ENCODE results near the gene NSUN7.

NSUN7 gene

DNA sequence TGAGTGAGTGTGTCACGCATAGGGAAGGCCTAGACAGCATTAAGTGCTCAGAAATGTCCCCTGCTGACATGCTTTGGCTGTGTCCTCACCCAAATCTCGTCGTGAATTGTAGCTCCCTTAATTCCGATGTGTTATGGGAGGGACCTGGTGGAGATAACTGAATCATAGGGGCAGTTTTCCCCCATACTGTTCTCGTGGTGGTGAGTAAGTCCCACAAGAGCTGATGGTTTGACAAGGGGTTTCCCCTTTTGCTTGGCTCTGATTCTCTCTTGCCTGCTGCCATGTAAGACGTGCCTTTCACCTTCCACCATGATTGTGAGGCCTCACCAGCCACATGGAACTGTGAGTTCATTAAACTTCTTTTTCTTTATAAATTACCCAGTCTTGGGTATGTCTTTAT is 78.0 kb downstream of the NSUN7 start:
- peaks cover 5% of the 10 kb centered on the region for H3K36me3 ChIP-seq (ENCODE audit: control insufficient read depth, insufficient read depth, low read length)
- H3K27me3 ChIP-seq (ENCODE audit: control insufficient read depth, insufficient read depth, low read length), result no peaks in the 10 kb centered on the region
- no peak overlapping the region for H3K9ac ChIP-seq (ENCODE audit: low read length)
- H3K4me1 ChIP-seq (ENCODE audit: control insufficient read depth, insufficient read depth, low read length), result no peaks in the 10 kb centered on the region
- H3K4me3 ChIP-seq (ENCODE audit: low read length), result no peak overlapping the region
- H3K9me3 ChIP-seq (ENCODE audit: control insufficient read depth, low read length), result no peaks in the 10 kb centered on the region

DNA sequence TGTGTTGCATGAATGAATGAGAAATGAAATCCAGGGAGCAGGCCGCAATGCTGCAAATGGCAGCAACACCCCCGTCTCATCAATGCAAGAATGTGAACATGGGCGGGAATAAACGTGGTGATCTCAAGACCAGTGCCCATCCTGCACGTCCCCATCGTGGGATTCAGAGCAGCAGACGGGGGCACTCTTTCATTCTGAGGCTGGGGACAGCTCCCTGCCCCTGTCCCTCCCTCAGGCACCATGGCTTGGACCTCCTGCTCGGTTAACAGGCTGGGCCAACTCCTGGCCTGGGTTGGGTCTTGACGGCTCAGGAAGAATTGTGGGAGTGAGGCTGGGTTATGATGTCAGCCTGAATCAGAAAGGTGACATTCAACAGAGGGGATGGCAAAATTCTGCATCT is 78.9 kb downstream of the NSUN7 start:
- peaks cover 5% of the 10 kb centered on the region for H3K36me3 ChIP-seq (ENCODE audit: control insufficient read depth, insufficient read depth, low read length)
- H3K4me3 ChIP-seq (ENCODE audit: low read length), result no peak overlapping the region
- no peaks in the 10 kb centered on the region for H3K9me3 ChIP-seq (ENCODE audit: control insufficient read depth, low read length)
- H3K9ac ChIP-seq (ENCODE audit: low read length), result no peak overlapping the region
- H3K4me1 ChIP-seq (ENCODE audit: control insufficient read depth, insufficient read depth, low read length), result no peaks in the 10 kb centered on the region
- H3K27me3 ChIP-seq (ENCODE audit: control insufficient read depth, insufficient read depth, low read length), result no peaks in the 10 kb centered on the region

DNA sequence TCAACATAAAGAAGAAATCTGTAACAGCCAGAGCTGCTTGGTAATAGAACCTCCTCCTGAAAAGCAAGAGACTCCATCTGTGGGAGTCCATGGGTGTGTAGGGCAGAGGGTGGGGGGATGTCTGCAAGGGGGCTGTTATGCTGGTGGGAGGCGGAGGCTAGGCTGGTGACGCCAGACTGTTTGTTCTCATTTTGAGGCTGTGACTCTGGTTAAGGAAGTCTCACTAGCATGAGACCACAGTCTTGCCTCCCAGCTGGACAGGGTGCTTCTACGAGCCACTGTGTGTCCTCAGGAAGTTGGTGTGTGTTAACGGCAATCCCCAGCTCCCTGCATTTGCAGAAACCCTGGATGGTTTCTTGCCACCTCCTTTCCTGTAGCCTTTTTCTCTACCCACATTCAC is 79.8 kb downstream of the NSUN7 start:
- Histone ChIP-seq H3K36me3 (ENCODE audit: control insufficient read depth, insufficient read depth, low read length) (peaks cover 5% of the 10 kb centered on the region), H3K27me3 (ENCODE audit: control insufficient read depth, insufficient read depth, low read length) (no peaks in the 10 kb centered on the region), H3K4me3 (ENCODE audit: low read length) (no peak overlapping the region), H3K9ac (ENCODE audit: low read length) (no peak overlapping the region), H3K4me1 (ENCODE audit: control insufficient read depth, insufficient read depth, low read length) (no peaks in the 10 kb centered on the region), H3K9me3 (ENCODE audit: control insufficient read depth, low read length) (no peaks in the 10 kb centered on the region)

DNA sequence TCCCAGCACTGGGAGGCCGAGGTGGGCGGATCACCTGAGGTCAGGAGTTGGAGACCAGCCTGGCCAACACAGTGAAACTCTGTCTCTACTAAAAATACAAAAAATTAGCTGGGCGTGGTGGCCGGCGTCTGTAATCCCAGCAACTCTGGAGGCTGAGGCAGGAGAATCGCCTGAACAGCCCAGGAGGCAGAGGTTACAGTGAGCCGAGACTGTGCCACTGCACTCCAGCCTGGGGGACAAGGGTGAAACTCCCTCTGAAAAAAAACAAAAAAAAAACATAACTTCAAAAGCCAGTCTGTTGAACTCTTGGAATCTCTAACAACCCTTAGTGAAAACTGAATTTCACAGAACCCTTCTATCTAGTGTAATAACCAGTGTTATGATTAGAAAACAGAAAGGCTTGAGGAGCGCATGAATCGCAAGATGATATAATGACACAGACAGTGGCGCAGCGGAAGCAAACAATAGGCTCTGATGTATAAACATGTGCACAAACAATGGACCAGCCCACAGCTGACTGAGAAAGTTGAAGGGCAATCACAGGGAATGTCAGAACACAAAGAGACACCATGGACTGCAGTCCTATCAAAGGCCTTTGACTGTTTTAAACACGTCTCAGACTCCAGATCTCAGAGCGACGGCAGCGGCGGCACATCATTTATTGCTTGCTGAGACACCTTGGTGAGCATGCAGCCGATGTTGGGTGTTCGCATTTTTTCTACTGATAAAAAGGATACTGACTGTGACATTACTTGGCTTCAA is 81.6 kb downstream of the NSUN7 start:
- no peaks in the 10 kb centered on the region for H3K4me1 ChIP-seq (ENCODE audit: control insufficient read depth, insufficient read depth, low read length)
- no peak overlapping the region for H3K9ac ChIP-seq (ENCODE audit: low read length)
- H3K9me3 ChIP-seq (ENCODE audit: control insufficient read depth, low read length), result no peaks in the 10 kb centered on the region
- H3K36me3 ChIP-seq (ENCODE audit: control insufficient read depth, insufficient read depth, low read length), result peaks cover 5% of the 10 kb centered on the region
- no peak overlapping the region for H3K4me3 ChIP-seq (ENCODE audit: low read length)
- H3K27me3 ChIP-seq (ENCODE audit: control insufficient read depth, insufficient read depth, low read length), result no peaks in the 10 kb centered on the region

DNA sequence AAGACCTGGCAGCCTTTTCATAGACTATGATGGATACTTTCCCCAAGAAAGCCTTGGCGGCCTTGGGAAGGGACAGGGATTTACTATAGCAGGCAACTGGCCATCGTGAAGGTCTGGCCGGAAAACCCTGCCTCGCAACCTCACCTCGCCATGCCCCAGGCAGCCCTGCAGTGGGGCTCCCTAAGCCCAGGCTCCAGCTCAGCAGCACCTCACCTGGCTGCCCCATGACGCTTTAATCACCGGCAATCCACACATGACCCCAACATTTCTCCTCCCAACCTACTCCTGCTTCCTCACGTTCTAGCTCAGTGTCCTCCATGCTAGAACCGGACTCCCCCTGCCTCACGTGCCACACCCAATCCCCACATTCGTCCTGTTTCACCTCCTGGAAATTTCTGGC is 82.4 kb downstream of the NSUN7 start:
- H3K9ac ChIP-seq (ENCODE audit: low read length), result no peak overlapping the region
- H3K36me3 ChIP-seq (ENCODE audit: control insufficient read depth, insufficient read depth, low read length), result peaks cover 5% of the 10 kb centered on the region
- H3K4me1 ChIP-seq (ENCODE audit: control insufficient read depth, insufficient read depth, low read length), result no peaks in the 10 kb centered on the region
- H3K9me3 ChIP-seq (ENCODE audit: control insufficient read depth, low read length), result no peaks in the 10 kb centered on the region
- H3K4me3 ChIP-seq (ENCODE audit: low read length), result no peak overlapping the region
- no peaks in the 10 kb centered on the region for H3K27me3 ChIP-seq (ENCODE audit: control insufficient read depth, insufficient read depth, low read length)

DNA sequence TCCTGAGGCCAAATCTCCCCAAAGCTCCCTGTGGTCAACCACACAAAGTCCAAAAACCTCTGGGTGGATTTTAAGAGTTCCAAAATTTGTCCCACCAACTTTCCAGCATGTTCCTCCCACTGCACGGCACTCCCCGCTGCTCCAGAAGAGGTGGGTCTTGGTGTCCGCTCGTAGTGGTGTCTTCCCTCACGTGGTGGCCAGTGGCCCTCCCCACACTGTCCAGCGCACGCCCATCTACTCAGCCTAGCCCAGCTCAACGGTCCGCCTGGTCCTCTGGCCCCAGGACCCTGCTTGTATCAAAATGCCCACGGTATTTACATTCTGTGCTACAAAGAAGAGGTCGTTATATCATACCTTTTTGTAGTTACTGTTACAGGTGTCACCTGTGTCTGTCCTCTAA is 83.5 kb downstream of the NSUN7 start:
- H3K9me3 ChIP-seq (ENCODE audit: control insufficient read depth, low read length), result no peaks in the 10 kb centered on the region
- no peak overlapping the region for H3K9ac ChIP-seq (ENCODE audit: low read length)
- no peak overlapping the region for H3K4me3 ChIP-seq (ENCODE audit: low read length)
- H3K36me3 ChIP-seq (ENCODE audit: control insufficient read depth, insufficient read depth, low read length), result peaks cover 5% of the 10 kb centered on the region
- no peaks in the 10 kb centered on the region for H3K4me1 ChIP-seq (ENCODE audit: control insufficient read depth, insufficient read depth, low read length)
- H3K27me3 ChIP-seq (ENCODE audit: control insufficient read depth, insufficient read depth, low read length), result no peaks in the 10 kb centered on the region

DNA sequence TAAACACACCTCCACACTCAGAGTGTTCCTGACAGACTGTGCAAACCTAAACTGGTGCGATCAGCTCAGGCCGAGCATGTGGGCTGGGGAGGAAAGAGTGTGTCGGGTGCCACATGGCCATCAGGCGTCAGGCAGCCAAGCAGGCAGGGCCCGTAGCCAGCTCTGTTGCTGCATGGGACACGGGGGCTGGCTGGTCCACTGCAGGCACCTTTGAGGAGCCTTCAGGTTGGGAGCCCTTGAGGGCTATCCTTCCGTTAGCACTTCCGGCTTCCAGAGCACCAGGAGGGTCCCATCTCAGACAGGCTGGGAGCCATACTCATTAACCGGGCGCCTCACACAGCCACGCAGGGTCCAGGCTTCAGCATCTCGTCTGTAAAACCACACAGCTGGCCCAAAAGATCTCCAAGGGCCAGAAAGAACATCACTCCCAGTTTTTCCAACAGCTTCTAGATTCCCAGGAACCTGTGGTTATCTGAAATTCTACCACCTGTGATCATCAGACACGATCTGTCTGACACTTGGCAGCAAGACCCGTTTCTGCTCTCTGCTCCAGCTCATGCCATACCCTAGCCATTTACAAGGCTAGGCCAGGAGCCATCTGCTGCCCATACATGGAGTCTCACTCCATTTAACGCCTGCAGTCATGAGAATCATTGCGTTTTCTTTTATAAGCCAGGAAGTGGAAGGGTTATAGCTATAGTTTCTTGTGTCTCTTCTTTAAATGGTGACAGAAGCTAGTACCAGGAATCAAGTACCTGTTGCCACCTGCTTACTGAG is 87.5 kb downstream of the NSUN7 start:
- Histone ChIP-seq H3K9me3 (ENCODE audit: control insufficient read depth, low read length) (no peaks in the 10 kb centered on the region), H3K36me3 (ENCODE audit: control insufficient read depth, insufficient read depth, low read length) (no peaks in the 10 kb centered on the region), H3K4me3 (ENCODE audit: low read length) (no peak overlapping the region), H3K4me1 (ENCODE audit: control insufficient read depth, insufficient read depth, low read length) (no peaks in the 10 kb centered on the region), H3K27me3 (ENCODE audit: control insufficient read depth, insufficient read depth, low read length) (no peaks in the 10 kb centered on the region), H3K9ac (ENCODE audit: low read length) (no peak overlapping the region)

DNA sequence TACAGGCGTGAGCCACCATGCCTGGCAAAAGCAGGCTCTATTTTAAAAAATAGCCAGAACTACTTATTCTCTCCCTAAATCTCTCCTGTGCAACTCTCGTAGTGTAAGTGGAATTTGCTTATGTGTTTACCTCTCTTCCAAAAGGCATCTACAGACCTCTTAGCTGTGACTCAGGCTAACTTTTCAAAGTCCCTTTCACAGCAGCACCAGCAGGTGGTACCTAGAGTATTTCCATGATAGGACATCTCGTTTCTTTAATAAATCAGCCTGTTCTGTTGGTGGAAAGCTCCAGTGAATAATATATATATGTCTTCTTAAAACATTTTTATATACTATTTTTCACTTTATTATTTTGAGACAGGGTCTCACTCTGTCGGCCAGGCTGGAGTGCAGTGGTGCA is 89.0 kb downstream of the NSUN7 start:
- Histone ChIP-seq H3K4me1 (ENCODE audit: control insufficient read depth, insufficient read depth, low read length) (no peaks in the 10 kb centered on the region), H3K9me3 (ENCODE audit: control insufficient read depth, low read length) (no peaks in the 10 kb centered on the region), H3K9ac (ENCODE audit: low read length) (no peak overlapping the region), H3K36me3 (ENCODE audit: control insufficient read depth, insufficient read depth, low read length) (no peaks in the 10 kb centered on the region), H3K27me3 (ENCODE audit: control insufficient read depth, insufficient read depth, low read length) (no peaks in the 10 kb centered on the region), H3K4me3 (ENCODE audit: low read length) (no peak overlapping the region)

DNA sequence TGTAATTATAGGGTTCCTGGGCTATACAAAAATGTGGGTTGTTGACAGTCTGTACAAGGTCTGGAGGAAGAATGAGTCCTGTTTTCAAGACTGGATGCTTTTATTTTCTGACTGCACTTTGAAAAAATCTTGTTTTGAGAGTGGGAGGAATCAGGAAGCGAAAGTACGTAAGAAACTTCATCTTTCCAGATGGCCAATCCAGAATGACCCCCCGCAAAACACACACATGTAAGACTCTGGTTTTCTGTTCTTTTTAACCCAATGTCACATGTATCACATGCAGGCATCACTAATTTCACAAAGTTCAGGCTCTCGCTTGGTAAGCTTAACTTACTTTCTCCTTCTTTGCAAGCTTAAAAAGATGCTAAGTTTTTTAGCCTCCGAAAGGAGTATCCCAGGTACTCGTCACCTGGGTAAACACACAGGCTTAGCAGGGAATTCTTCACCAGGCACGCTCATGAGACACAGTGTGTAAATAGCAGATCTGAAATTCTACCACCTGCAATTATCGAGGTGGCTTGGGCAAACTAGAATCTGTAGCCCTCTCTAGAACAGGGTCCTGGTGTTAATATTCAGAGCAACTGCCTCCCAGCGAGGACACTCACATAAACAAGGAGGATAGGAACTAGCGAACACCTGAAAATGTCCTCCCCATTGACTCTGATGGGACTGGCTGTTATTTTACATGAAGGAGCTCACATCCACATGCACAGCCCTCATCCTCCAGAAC is 90.7 kb downstream of the NSUN7 start:
- Histone ChIP-seq H3K9ac (ENCODE audit: low read length) (no peak overlapping the region), H3K4me1 (ENCODE audit: control insufficient read depth, insufficient read depth, low read length) (no peaks in the 10 kb centered on the region), H3K4me3 (ENCODE audit: low read length) (no peak overlapping the region), H3K36me3 (ENCODE audit: control insufficient read depth, insufficient read depth, low read length) (no peaks in the 10 kb centered on the region), H3K9me3 (ENCODE audit: control insufficient read depth, low read length) (no peaks in the 10 kb centered on the region), H3K27me3 (ENCODE audit: control insufficient read depth, insufficient read depth, low read length) (no peaks in the 10 kb centered on the region)

DNA sequence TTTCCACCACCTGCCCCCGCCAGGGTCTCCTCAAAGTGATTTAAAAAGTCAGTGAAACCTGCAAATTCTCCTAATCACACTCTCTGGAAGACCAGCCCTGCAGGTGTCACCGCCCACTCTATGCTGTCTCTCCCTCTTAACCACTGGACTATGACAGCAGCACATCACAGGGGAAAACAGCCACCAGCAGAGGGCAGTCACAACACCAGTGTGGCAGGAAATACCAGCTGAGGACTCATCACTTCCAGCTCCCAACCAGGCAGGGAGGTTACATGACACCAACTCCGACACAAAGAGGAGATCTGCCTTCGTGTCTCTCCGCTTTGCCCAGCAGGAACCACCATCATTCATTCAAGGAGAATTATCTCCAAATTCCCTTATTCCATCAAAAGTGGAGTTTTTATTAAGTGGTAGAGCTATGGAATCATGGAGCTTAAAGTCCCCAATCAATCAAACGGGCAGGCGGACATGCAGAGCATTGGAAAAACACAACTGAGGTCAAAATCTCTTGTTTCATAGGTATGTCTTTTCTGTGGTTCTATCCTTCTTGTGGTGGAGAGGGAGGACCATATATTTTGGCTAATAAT is 91.3 kb downstream of the NSUN7 start:
- H3K4me1 ChIP-seq (ENCODE audit: control insufficient read depth, insufficient read depth, low read length), result no peaks in the 10 kb centered on the region

DNA sequence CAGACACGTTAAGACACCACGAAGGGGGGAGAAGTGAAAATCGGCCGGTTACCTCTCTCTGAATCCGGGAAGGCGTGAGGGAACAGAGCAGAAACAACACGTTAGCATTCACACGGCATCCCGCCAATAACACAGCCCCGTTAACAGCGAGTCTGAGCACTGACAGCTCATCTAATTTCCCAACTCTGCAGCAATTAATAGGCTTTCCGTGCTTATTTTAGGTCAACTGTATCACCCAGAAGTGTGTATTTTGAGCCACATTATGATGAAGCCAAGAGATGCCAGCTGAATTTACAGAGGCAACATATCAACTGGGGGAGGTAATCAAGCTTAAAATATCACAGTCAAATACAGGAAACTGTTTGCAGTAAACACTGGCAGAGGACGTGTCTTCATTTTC is 92.6 kb downstream of the NSUN7 start:
- H3K4me1 ChIP-seq (ENCODE audit: control insufficient read depth, insufficient read depth, low read length), result no peaks in the 10 kb centered on the region
- no peaks in the 10 kb centered on the region for H3K27me3 ChIP-seq (ENCODE audit: control insufficient read depth, insufficient read depth, low read length)
- no peak overlapping the region for H3K9ac ChIP-seq (ENCODE audit: low read length)
- no peak overlapping the region for H3K4me3 ChIP-seq (ENCODE audit: low read length)
- no peaks in the 10 kb centered on the region for H3K36me3 ChIP-seq (ENCODE audit: control insufficient read depth, insufficient read depth, low read length)
- H3K9me3 ChIP-seq (ENCODE audit: control insufficient read depth, low read length), result no peaks in the 10 kb centered on the region

More for the DNA sequence above, 91.3 kb downstream of the NSUN7 start:
- Histone ChIP-seq H3K9me3 (ENCODE audit: control insufficient read depth, low read length) (no peaks in the 10 kb centered on the region), H3K9ac (ENCODE audit: low read length) (no peak overlapping the region), H3K4me3 (ENCODE audit: low read length) (no peak overlapping the region), H3K36me3 (ENCODE audit: control insufficient read depth, insufficient read depth, low read length) (no peaks in the 10 kb centered on the region), H3K27me3 (ENCODE audit: control insufficient read depth, insufficient read depth, low read length) (no peaks in the 10 kb centered on the region)
